Activated CD4-positive, alpha-beta T cell treated with anti-CD3 and anti-CD28 coated beads, Interleukin-2, Interleukin-6, amounts not matched to agents 100 ng/mL and 50 ng/mL, durations not matched to agents 16 hours and 8 hours (primary cell): ENCODE measurements around the gene LAMP2.
A peak's percentile ranks its signal among the peaks of the same experiment; 100 is the strongest.
"Not testable (repeated sequence)": the region's sequence is repeated elsewhere in the genome, so short reads cannot be mapped to it uniquely, and the experiment has no call there.

ENCODE experiments used
- DNase-seq: peaks from one replicate; pipeline ENCODE4 v3.0.0-alpha.2; 2020

The LAMP2 gene

DNA sequence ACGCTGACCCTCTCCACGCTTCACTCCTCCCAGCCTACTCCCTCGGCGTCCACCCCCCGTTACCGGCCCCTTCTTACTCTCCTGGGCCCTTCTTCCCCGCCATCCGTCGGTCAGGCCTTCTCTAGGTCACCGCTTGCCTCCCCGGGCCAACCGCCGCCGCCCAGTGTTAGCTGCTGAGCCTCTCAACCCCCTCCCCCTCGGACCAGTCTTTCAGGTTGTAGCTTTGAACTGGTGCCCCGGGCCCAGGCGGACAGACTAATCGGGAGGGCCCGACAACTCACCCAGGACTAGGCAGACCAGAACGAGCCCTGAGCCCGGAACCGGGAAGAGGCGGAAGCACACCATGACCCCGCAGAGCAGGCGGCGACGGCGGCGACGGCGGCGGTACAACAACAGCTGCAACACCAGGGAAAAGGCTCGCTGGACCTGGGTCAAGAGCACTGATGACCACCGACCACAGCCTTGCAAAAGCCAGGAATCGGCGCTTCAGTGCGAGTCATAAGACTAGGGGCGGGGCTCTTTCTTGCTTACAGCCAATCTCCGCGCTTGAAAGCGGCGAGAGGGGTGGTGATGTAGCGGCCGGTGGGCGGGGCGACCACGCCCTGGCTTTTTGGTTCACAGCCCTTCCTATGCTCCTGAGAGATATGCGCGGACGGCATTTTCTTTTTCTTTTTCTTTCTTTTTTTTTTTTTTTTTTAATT lies at the start of gene LAMP2:
Gene LAMP2, minus strand, starts transcription at position 472 of the 701 bp plus-strand sequence. Its CDS starts 127 bp downstream, at position 345.
- peak; percentile 88 for DNase-seq

DNA sequence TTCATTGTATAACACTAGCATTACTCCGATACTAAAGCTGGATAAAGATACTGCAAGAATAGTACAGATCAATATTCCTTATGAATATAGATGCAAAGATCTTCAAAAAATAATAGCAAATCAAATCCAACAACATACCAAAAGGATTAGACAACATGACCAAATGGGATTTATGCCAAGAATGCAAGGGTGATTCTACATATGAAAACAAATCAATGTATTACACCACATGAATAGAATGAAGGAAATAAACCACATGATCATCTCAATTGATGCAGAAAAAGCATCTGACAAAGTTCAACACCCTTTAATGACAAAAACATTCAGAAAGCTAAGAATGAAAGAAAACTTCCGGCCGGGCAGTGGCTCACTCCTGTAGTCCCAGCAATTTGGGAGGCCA lies 48.8 kb upstream of the LAMP2 start:
- DNase-seq: no peak

DNA sequence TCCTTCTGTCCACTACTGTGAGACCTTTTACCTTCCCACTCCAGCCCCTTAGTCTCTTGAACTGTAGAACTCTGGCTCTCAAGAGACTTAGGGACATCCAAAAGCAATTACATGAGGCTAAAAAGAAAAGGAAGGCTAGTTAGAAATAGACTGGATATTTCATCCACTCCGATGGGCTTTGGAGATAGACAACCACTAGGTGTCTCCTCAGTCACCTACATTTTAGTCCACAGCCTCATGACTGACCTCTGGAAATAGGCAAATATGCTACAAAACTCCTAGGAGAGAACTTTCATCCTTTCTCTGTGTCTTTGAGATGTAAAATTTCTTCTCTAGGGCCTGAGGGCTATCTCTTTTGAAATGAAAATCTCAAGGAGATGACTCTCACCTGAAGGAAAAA lies 45.1 kb upstream of the LAMP2 start:
- peak; percentile 2 for DNase-seq

DNA sequence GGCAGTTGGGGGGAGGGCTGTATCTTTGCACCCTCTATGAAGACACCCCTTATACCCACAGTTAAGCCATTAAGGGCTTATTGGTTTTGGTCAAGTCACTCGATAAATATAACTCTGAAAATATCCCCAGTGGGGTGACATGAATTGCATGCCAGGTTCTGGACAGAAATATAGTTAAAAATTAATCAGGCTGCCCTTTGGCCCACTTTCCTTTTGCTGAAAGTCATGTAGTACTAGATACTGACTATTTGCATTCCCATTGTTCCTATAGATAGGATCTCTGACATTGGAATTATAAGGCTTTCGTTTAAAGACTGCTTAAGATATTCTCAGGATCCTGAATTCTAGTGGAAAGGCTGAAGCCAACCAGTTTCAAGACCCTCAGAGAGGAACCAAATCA lies 43.5 kb upstream of the LAMP2 start:
- DNase-seq: no peak

DNA sequence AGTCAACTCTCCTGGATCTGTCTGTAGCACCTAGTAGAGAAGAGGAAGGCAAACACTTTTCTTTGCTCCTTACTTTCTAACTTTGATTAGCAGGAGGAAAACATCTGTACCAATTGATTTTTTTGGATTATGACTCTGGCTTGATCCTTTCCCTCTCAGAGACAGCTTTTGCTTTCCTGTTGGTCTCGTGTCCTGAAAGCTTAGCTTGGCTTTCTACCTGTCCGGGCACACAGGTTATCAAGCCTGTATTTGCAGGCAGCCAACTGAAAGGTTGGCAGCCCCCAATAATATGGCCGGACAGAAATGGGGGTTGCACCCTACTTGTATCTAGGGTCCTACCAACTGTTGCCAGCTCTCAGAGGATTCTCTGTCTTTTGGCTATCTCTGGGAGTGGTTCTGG lies 43.1 kb upstream of the LAMP2 start:
- no peak for DNase-seq

DNA sequence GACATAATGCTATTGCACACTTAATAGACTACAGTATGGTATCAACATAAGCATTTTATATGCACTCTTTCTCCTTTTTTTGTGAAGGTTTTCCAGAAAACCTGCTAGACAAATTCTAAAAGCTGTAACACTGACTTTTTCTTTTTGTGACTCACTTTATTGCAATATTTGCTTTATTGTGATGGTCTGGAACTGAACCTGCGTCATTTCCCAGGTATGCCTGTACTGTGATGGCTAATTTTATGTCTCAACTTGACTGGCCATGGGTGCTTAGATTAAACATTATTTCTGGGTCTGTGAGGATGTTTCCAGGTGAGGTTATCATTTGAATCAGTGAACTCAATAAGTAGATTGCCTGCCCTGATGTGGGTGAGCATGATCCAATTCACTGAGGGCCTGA lies 35.5 kb upstream of the LAMP2 start:
- no peak for DNase-seq

DNA sequence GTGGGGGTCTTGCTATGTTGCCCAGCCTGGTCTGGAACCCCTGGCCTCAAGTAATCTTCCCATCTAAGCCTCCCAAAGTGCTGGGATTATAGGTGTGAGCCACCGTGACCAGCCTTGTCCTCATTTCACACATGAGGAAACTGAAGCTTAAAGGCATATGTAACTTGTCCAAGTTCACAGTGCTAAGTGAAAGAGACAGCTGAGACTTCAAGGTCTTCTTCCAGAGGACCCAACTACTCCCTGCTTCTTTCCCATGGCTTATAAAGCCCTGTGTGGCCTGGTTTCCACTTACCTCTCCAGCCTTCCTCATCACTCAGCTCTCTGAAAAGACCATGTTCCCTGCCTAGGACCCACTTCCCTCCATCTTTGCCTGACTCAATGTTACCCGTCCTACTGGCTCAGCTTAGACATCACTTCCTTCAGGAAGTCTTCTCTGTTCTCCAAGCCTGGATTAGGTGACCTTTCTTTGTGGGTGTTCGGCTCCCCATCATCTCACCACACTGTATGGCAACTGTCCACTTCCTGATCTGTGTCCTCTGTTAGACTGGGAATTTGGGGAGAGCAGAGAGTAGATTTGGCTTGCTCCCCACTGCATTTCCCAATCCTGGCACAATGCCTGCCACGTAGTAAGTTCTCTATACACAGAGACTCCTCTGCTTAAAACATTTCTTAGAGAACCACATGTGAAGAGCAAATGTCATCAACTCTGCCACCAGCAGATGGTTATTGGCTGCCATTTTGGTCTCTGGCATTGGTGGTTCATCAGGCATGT lies 30.4 kb upstream of the LAMP2 start:
- no peak for DNase-seq

DNA sequence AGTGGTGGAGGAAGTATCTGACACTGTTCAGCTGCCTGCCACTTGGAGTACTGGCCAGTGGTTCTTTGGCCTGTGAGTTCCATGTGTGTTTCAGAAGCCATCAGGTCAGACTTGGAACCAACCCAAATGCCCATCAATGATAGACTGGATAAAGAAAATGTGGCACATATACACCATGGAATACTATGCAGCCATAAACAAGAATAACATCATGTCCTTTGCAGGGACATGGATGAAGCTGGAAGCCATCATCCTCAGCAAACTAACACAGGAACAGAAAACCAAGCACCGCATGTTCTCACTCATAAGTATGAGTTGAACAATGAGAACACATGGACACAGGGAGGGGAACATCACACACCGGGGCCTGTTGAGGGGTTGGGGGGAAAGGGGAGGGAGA lies 21.0 kb upstream of the LAMP2 start:
- not testable (repeated sequence) for DNase-seq

DNA sequence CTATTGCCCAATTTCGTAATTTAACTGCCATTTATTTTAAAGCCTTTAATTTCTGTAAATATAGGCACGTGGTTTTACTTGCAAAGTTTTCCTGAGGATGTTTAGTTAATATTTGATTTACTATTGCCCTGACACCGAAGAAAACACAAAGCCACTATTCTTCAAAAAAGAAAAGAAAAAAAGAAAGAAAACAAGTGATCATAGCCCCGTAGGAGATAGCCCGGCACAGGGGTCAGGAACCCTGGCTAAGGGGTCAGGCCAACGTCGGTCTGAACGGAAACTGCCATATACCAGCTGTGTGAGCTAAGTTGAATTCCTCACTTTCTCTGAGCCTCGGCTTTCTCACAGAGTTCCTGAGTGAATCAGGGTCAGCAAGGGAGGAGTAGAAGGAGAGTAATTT lies 17.7 kb upstream of the LAMP2 start:
- DNase-seq: no peak

DNA sequence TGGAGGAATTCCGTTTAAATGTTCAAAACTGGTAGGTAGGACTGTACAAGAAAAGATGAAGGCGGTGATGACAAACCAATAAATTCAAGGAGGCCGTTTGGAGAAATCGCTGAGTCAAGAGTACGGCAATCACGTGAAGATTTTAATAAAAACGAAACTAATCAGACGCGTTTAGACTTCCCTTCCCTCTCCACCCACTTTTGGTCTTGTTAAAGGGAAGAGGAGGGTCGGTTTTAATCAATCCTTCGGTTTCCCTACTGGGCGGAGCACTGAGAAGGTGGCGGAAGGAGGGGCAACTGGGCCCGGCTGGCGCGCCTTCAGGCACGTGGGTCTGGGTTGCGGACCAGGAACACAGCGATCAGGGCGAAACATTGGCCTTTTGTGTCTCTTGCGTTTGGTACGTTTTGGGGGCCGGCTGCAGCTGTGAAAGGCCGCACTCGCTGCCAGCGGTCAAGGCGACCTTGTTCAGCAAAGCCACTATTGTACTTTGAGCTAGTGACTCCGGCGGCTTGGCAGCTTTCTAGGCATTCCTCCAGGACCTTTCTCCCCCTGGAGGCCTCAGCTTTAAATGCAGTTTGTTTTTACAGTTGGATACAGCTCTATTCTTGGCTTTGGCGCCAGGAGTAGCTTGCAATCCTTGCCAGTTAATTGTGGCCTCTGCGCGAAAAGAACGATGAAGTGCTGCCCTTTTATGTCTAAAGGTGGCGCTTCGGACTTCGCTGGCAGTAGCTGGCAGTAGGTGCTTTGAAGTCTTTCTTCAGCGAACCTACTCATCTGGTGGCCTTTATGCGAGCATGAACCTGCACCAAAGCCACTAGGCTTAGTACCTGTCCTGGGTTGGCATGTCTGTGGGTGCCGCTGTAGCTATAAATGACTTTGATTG lies 16.8 kb upstream of the LAMP2 start:
- peak; percentile 84 for DNase-seq

DNA sequence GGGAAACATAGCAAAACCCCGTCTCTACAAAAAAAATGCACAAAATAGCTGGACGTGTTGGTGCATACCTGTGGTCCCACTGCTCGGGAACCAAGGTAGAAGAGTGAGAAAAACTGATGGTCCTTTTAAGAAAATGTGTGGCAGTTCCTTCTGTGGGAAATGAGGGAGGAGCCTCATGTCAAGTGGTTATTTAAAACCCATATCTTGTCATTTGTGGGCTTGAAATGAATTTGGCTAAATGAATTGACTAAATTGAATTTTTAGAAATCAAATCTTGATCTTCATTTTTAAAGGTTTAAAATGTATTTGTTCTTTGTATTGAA lies 16.2 kb upstream of the LAMP2 start:
- no peak for DNase-seq

DNA sequence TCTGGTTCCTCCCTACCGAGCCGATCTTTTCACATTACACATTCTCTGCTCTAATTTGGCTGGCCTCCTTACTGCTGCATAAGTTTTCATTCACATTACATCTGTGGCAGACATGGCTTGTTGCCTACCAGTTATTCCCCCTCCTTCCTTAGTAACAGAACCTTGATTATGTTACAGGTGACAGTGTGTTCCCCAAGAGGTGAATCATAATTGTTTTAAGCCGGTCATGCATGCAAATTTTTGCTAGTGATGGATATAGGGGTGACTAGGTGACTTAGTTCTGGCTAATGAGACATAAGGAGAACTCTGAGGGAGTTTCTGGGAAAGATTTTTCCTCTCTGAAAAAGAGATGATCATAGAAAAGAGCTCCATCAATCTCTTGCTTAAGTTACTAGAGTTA lies 8.4 kb upstream of the LAMP2 start:
- DNase-seq: no peak

DNA sequence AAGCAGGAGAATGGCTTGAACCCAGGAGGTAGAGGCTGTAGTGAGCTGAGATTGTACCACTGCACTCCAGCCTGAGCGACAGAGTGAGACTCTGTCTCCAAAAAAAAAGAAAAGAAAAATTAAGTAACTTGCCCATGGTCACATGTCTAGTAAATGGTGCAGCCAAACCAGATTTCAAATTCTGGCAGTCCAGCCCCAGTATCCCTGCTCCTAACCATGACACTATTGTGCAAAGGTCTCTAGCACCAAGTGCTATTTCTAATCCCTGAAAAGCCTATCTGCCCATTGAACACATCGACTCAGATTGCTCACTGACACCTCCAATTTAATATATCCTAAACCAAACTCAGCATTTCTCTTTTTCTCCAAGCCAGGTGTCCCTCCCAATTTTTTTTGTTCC lies 7.6 kb upstream of the LAMP2 start:
- no peak for DNase-seq

DNA sequence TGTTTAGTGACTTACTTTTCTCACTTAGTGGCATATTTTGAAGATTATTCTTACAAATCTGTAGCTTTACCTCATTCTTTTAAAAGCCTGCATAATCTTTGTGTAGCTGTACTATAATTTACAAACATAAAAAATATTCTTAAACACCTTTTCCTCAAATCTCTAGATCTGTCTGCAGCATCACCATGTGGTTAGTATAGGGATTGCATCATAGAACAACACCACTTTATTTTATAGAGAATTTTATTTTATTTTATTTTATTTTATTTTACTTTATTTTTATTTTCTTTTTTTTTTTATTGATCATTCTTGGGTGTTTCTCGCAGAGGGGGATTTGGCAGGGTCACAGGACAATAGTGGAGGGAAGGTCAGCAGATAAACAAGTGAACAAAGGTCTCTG lies 6.4 kb upstream of the LAMP2 start:
- peak; percentile 16 for DNase-seq

DNA sequence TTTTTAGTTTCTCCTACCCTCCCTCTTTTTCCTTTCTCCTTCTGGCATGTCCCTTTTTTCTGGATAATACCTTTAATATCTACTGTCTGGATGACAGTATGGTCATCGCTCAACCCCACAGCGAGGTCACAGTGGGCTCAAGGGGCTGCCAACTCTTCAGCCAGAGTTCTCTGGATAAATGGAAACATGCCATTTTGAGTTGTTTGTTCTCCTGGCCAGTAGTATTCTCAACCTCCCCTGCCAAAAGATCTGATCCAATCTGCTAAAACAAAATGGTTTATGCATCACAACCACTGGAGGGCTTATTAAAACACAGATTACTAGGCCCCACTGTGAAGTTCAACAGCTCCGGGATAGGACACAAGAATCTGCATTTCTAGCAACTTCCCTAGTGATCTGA lies 5.0 kb upstream of the LAMP2 start:
- DNase-seq: no peak

DNA sequence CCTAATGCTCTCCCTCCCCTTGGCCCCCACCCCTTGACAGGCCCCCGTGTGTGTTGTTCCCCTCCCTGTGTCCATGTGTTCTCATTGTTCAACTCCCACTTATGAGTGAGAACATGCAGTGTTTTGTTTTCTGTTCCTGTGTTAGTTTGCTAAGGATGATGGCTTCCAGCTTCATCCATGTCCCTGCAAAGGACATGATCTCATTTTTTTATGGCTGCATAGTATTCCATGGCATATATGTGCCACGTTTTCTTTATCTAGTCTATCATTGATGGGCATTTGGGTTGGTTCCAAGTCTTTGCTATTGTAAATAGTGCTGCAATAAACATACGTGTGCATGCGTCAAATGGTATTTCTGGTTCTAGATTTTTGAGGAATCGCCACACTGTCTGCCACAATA lies 561 bp upstream of the LAMP2 start:
- DNase-seq: not testable (repeated sequence)

DNA sequence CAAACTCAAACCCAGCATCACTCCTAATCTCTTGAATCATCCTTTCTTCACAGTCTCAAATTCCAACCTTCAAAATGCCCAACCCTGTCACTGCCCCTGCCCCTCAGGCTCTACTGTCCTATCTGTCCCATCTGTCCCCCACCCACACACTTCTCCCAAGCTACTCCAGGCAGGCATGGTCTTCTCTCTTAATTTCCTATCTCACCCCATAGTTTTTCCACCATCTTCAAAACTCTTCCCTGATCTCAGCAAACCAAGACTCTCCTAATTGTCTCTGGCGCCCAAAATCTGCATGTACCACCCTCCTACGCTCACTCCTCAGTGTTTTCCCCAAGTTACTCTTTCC lies 644 bp downstream of the LAMP2 start:
- no peak for DNase-seq

DNA sequence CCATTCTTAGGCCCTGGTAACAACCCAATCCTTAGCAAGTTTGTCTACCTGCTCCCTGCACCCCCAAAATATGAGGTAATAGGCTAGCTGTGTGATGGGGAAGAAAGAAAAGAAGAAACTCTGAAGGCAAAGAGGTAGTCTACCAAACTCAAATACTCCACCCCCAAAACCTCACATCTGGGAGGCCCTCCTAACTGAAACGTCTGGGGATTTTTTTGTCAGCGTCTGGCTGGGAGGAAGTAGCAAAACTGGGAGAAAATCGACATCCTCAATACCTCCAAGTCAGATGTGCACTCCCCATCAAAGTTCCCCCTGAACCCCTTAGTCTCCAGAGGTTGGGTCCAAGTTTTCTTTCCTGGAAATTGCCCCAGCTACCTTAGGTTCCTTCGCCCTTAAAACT lies 1.0 kb downstream of the LAMP2 start:
- DNase-seq: peak; percentile 14

DNA sequence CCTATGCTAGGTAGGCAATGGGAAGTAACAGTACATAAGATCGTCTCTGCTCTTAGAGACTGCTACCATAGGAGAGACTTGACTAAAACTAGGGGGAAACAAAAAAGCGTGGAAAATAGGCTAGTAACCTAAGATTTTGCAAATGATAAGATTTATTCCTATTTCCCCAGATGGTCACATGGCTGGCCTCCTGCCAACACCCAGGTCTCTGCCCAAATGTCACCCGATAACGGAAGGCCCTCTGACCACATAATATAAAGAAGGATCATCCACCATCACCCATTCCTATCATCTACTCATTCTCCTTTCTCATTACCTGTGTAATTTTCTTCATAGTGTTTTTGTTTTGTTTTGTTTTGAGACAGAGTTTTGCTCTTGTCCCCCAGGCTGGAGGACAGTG lies 4.7 kb downstream of the LAMP2 start:
- DNase-seq: no peak

DNA sequence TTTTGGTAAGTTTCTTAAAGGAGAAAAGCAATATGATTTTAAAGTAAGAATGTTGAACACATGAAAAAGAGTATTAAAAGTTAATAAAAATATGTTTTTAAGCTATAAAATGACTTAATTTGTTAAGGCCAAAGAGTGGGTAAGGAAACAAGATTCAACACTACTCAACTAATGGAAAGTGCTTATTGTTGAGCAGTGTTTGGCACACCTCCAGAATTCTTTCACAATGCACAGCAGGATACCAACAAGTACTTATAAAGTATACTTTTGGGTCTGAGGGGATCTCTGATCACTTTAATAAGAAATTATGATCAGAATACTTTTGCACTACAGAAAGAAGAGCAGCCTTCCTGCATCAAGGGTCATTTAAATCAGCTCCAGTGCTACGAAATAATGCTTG lies 5.9 kb downstream of the LAMP2 start:
- DNase-seq: no peak

DNA sequence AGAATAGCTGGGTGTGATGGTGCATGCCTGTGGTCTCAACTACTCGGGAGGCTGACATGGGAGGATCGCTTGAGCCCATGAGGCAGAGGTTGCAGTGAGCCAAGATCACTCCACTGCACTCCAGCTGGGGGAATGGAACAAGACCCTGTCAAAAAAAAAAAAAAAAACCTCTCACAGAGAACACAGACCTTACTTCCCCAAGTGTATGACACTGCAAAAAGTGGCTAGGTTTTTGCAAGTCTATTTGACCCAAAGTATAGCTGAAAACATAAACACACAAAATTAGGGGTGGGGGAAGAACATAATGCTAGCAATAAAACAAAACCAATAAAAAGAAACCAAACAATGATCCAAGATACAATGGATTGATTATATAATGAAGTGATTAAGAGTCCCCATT lies 6.7 kb downstream of the LAMP2 start:
- no peak for DNase-seq

DNA sequence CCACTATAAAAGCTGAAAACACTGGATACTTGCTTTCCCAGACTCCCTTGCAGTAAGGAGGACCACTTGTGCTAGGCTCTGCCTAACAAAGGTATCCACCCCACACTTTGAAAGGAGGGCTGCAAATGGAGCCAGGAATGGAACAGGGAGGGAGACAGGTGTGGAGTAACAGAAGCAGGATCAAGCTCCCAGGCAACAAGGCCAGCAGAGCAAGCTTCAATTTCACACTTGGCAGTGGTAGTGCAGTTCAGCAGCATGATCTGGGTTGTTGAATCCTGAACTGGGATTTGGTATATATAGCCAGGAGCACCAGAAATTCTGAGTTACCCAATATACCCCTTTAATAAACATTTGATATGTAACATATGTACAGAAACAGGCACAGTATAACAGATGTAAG lies 9.8 kb downstream of the LAMP2 start:
- no peak for DNase-seq

DNA sequence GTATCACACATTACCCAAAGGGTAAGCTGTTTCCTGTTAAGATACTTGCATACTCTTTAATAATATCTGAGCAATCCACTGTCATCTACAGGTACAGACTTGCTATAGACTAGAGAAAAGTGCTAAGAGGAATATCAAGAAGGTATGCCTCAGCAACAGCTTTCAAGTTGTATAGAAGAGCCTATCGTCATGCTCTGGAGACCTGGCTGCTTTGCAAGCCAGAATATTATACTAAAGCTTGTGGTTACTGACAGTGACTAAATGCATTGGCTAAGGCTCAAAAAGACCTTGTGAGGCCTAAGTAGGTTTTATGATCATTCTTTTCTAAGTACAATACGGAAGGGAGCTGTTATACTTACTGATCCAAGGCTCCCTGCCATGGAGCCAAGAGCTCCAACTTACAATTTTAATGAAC lies 11.3 kb downstream of the LAMP2 start:
- peak; percentile 34 for DNase-seq

DNA sequence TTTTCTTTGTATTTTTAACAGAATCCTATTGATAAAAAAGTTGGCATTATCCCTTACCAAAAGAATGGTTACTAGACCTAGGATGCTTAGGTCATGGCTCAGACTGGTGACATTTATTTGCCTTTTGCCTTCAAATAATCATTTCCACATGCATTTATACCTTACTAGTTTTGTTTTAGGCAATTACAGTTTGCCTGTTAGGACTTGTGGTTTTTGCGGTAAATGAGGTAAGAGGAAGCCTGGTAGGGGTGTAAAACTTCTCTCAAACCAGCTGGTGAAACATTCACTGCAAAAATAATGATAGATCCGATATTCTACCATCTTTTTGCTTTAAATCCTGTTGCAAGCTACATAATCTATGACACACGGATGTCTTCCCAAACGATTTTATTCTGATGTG lies 12.1 kb downstream of the LAMP2 start:
- DNase-seq: peak; percentile 69
